CD8-positive, alpha-beta memory T cell (primary cell): Measurements from ENCODE around the gene USB1. TPM values are rescaled to one million over a fixed set of nuclear protein-coding genes. Genes with fewer than 3 reads are reported as not detected.

Source experiments
- CTCF ChIA-PET: fragments of 350-600 bp; sonication (Branson Sonifier 250); formaldehyde crosslinking; loops from one replicate; lab custom pipeline; 2021; ENCODE audit warnings: antibody characterized with exemption; lab: Charles Lee
- POLR2A ChIA-PET: fragments of 350-600 bp; sonication (Branson Sonifier 250); formaldehyde crosslinking; loops from one replicate; lab custom pipeline; 2021; ENCODE audit warnings: antibody characterized with exemption; lab: Charles Lee
- DNase-seq, 5 donors: peaks; one replicate each; pipeline versions ENCODE4 v3.0.0 to v3.0.0-alpha.2; 2020 to 2022; ENCODE audit warnings: mixed read lengths in 1 of 5
- H3K27ac ChIP-seq: one replicate; pipeline ENCODE4 v1.7.0; 2013; ENCODE audit warnings: low read depth, mild to moderate bottlenecking, low read length, moderate library complexity
- H3K27me3 ChIP-seq: 2 replicates; pipeline ENCODE4 v1.7.0; 2013; ENCODE audit warnings: low read length, mild to moderate bottlenecking; ENCODE audit not compliant: insufficient read depth, poor library complexity, severe bottlenecking
- H3K36me3 ChIP-seq: 2 replicates; pipeline ENCODE4 v1.7.0; 2013; ENCODE audit warnings: mild to moderate bottlenecking, low read length, moderate library complexity; ENCODE audit not compliant: insufficient read depth
- H3K4me1 ChIP-seq: 2 replicates; pipeline ENCODE4 v1.7.0; 2013; ENCODE audit warnings: mild to moderate bottlenecking, low read length, moderate library complexity; ENCODE audit not compliant: insufficient read depth
- H3K4me3 ChIP-seq: 2 replicates; pipeline ENCODE4 v1.7.0; 2013; ENCODE audit warnings: mild to moderate bottlenecking, low read length
- H3K9me3 ChIP-seq: 2 replicates; pipeline ENCODE4 v1.7.0; 2013; ENCODE audit warnings: mild to moderate bottlenecking, low read length
- H3K27ac Mint-ChIP-seq, 8 donors: one replicate each; pipeline ENCODE4 v1.8.0; 2020 to 2021; ENCODE audit warnings: mixed read lengths in 8 of 8, mild to moderate bottlenecking in 6 of 8, inconsistent platforms in 3 of 8, moderate library complexity in 3 of 8
- H3K27me3 Mint-ChIP-seq, 2 donors: one replicate each; pipeline ENCODE4 v1.8.0; 2020 to 2021; ENCODE audit warnings: mixed read lengths in 2 of 2, mild to moderate bottlenecking in 1 of 2, moderate library complexity in 1 of 2
- H3K36me3 Mint-ChIP-seq, 3 donors: one replicate each; pipeline ENCODE4 v1.8.0; 2020 to 2021; ENCODE audit warnings: mixed read lengths in 3 of 3, inconsistent platforms in 1 of 3, mild to moderate bottlenecking in 1 of 3
- H3K4me1 Mint-ChIP-seq, 3 donors: one replicate each; pipeline ENCODE4 v1.8.0; 2020 to 2021; ENCODE audit warnings: mixed read lengths in 3 of 3, inconsistent platforms in 1 of 3, mild to moderate bottlenecking in 1 of 3
- H3K4me3 Mint-ChIP-seq, 7 donors: one replicate each; pipeline ENCODE4 v1.8.0; 2020 to 2021; ENCODE audit warnings: mixed read lengths in 7 of 7, mild to moderate bottlenecking in 6 of 7, moderate library complexity in 4 of 7, inconsistent platforms in 2 of 7
- H3K9me3 Mint-ChIP-seq, 5 donors: one replicate each; pipeline ENCODE4 v1.8.0; 2020 to 2022; ENCODE audit warnings: mixed read lengths in 5 of 5, mild to moderate bottlenecking in 3 of 5, moderate library complexity in 2 of 5, inconsistent platforms in 1 of 5
- polyA plus RNA-seq: library from polyadenylated mRNA; unstranded; fragments of 300-500 nt; fragmentation: Illumina TruSeq; gene quantifications from one replicate; pipeline ENCODE4 v1.2.3, GENCODE V29; 2021
- total RNA-seq, 2 experiments: library from RNA; stranded (reverse); gene quantifications; one replicate each; pipeline ENCODE4 v1.2.3, GENCODE V29; 2021

The USB1 gene
- total and polyA plus RNA-seq, 3 experiments from 2014 or later: 66.6 to 68.5 (median 68.1) TPM

DNA sequence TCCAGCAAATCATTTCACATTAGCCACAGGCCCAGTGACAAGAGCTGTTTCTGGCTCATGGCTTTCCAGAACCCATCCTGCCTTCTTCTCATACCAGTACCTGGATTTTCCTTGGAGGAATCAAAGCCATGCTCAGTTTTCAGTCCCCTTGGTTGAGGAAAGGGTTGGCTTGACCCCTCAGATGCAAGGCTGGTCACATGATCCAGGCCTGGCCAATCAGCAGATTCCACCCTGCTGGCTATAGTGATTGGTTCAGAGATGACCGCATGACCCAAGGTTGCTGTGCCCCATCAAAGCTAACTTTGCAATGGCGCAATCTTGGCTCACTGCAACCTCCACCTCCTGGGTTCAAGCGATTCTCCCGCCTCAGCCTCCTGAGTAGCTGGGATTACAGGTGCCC lies 69.4 kb downstream of the USB1 start:
- Mint-ChIP-seq H3K36me3 (peaks cover 0 to 7% (median 3%) of the 10 kb centered on the region in 3 donors), H3K4me1 (no peaks in the 10 kb centered on the region), H3K27ac (no peak overlapping the region), H3K27me3 (peaks cover 0 to 4% of the 10 kb centered on the region in 2 donors), H3K9me3 (peaks cover 0 to 6% (median 4%) of the 10 kb centered on the region in 5 donors), H3K4me3 (no peak overlapping the region)
- Histone ChIP-seq H3K27me3 (no peaks in the 10 kb centered on the region), H3K9me3 (no peaks in the 10 kb centered on the region), H3K27ac (no peak overlapping the region), H3K4me1 (no peaks in the 10 kb centered on the region), H3K36me3 (no peaks in the 10 kb centered on the region), H3K4me3 (no peak overlapping the region)
- CTCF ChIA-PET: interaction anchor here (1.1 kb wide), 1 partner anchor 25 kb away, joined by 3 read pairs; no protein-coding TSS in a partner anchor
- no peak for DNase-seq
- POLR2A ChIA-PET: no interaction called here

Other genes starting within 250 kb of the USB1 start
- 1 to 10 TPM; 2.9 to 3.2 TPM for gene KIFC3, start 198.9 kb upstream of the USB1 start, total RNA-seq
- gene KIFC3, start 198.9 kb upstream of the USB1 start, polyA plus RNA-seq: 0.82 TPM
- not detected for gene CNGB1, start 30.3 kb upstream of the USB1 start, total RNA-seq
- not detected for gene CNGB1, start 30.3 kb upstream of the USB1 start, polyA plus RNA-seq
- gene ZNF319, start 735 bp upstream of the USB1 start, total RNA-seq: 10 to 100 TPM; 11.9 to 12.8 TPM
- 18.5 TPM for gene ZNF319, start 735 bp upstream of the USB1 start, polyA plus RNA-seq
- 1 to 10 TPM in 1 of 2 experiments, under 1 TPM in 1; 0.97 to 1.1 TPM for gene MMP15, start 24.3 kb downstream of the USB1 start, total RNA-seq
- 0.16 TPM for gene MMP15, start 24.3 kb downstream of the USB1 start, polyA plus RNA-seq
- 10 to 100 TPM; 56.7 to 57.2 TPM for gene CFAP20, start 128.0 kb downstream of the USB1 start, total RNA-seq
- gene CFAP20, start 128.0 kb downstream of the USB1 start, polyA plus RNA-seq: 36.5 TPM
- 10 to 100 TPM; 99.1 to 99.9 TPM for gene CSNK2A2, start 196.7 kb downstream of the USB1 start, total RNA-seq
- 11.1 TPM for gene CSNK2A2, start 196.7 kb downstream of the USB1 start, polyA plus RNA-seq